ENCODE measurements around the gene ADCY1.
"Not testable (repeated sequence)": the region's sequence is repeated elsewhere in the genome, so short reads cannot be mapped to it uniquely, and the experiment has no call there.

The ADCY1 gene

GRCh38 chr7:45756333-45756732, 182.2 kb downstream of the ADCY1 start:
- not testable (repeated sequence) for H3K4me1 ChIP-seq (ENCODE audit: control insufficient read depth, insufficient read depth, low read length, poor library complexity, severe bottlenecking); H3K9me3 ChIP-seq (ENCODE audit: control insufficient read depth, low read length); H3K4me3 ChIP-seq (ENCODE audit: extremely low read depth, insufficient read depth, low read length, poor library complexity, severe bottlenecking); H3K27ac ChIP-seq (ENCODE audit: low read depth, low read length, severe bottlenecking)
- H3K36me3 ChIP-seq (ENCODE audit: control insufficient read depth, insufficient read depth, low read length) = peaks cover 20% of the 10 kb centered on the region
- WGBS, 2 experiments (ENCODE audit: insufficient coverage in 2 of 2) = 100% methylated on average over 2 of the region's 4 CpGs; no CpG with 5 or more reads in 1 of the 2 experiments

- no CpG with 5 or more reads among the region's 2 CpGs for WGBS, 2 experiments (ENCODE audit: insufficient coverage in 2 of 2)
- not testable (repeated sequence) for H3K27ac ChIP-seq (ENCODE audit: low read depth, low read length, severe bottlenecking); H3K4me3 ChIP-seq (ENCODE audit: extremely low read depth, insufficient read depth, low read length, poor library complexity, severe bottlenecking); H3K9me3 ChIP-seq (ENCODE audit: control insufficient read depth, low read length); H3K4me1 ChIP-seq (ENCODE audit: control insufficient read depth, insufficient read depth, low read length, poor library complexity, severe bottlenecking)
- H3K36me3 ChIP-seq (ENCODE audit: control insufficient read depth, insufficient read depth, low read length) = peaks cover 20% of the 10 kb centered on the region
These were observed 182.6 kb downstream of the ADCY1 start for GRCh38 chr7:45756757-45757156.

GRCh38 chr7:45759464-45759863, 185.3 kb downstream of the ADCY1 start:
- not testable (repeated sequence) for H3K9me3 ChIP-seq (ENCODE audit: control insufficient read depth, low read length); H3K4me1 ChIP-seq (ENCODE audit: control insufficient read depth, insufficient read depth, low read length, poor library complexity, severe bottlenecking); H3K36me3 ChIP-seq (ENCODE audit: control insufficient read depth, insufficient read depth, low read length); H3K27ac ChIP-seq (ENCODE audit: low read depth, low read length, severe bottlenecking); H3K4me3 ChIP-seq (ENCODE audit: extremely low read depth, insufficient read depth, low read length, poor library complexity, severe bottlenecking)
- no CpG with 5 or more reads among the region's 1 CpG for WGBS, 2 experiments (ENCODE audit: insufficient coverage in 2 of 2)

GRCh38 chr7:45761545-45762205, 187.5 kb downstream of the ADCY1 start:
- not testable (repeated sequence) for H3K27ac ChIP-seq (ENCODE audit: low read depth, low read length, severe bottlenecking); H3K9me3 ChIP-seq (ENCODE audit: control insufficient read depth, low read length); H3K4me1 ChIP-seq (ENCODE audit: control insufficient read depth, insufficient read depth, low read length, poor library complexity, severe bottlenecking); H3K4me3 ChIP-seq (ENCODE audit: extremely low read depth, insufficient read depth, low read length, poor library complexity, severe bottlenecking); H3K36me3 ChIP-seq (ENCODE audit: control insufficient read depth, insufficient read depth, low read length)
- 94 to 100% methylated on average over 2 of the region's 5 CpGs for WGBS, 2 experiments (ENCODE audit: insufficient coverage in 2 of 2)

- not testable (repeated sequence) for H3K27ac ChIP-seq (ENCODE audit: low read depth, low read length, severe bottlenecking); H3K9me3 ChIP-seq (ENCODE audit: control insufficient read depth, low read length); H3K4me3 ChIP-seq (ENCODE audit: extremely low read depth, insufficient read depth, low read length, poor library complexity, severe bottlenecking); H3K36me3 ChIP-seq (ENCODE audit: control insufficient read depth, insufficient read depth, low read length); H3K4me1 ChIP-seq (ENCODE audit: control insufficient read depth, insufficient read depth, low read length, poor library complexity, severe bottlenecking)
- WGBS, 2 experiments (ENCODE audit: insufficient coverage in 2 of 2) = 100% methylated on average over 1 to 2 of the region's 3 CpGs
These were observed 188.2 kb downstream of the ADCY1 start for GRCh38 chr7:45762225-45762994.

- peak overlapping the region; percentile 86 for H3K27ac ChIP-seq (ENCODE audit: low read depth, low read length, severe bottlenecking)
- peak overlapping the region; percentile 64 for H3K4me3 ChIP-seq (ENCODE audit: extremely low read depth, insufficient read depth, low read length, poor library complexity, severe bottlenecking)
- WGBS, 2 experiments (ENCODE audit: insufficient coverage in 2 of 2) = 0 to 2% methylated on average over 53 to 60 of the region's 72 CpGs
- not testable (repeated sequence) for H3K9me3 ChIP-seq (ENCODE audit: control insufficient read depth, low read length); H3K36me3 ChIP-seq (ENCODE audit: control insufficient read depth, insufficient read depth, low read length); H3K4me1 ChIP-seq (ENCODE audit: control insufficient read depth, insufficient read depth, low read length, poor library complexity, severe bottlenecking)
These were observed 194.6 kb downstream of the ADCY1 start for GRCh38 chr7:45768516-45769394.

- not testable (repeated sequence) for H3K9me3 ChIP-seq (ENCODE audit: control insufficient read depth, low read length); H3K4me1 ChIP-seq (ENCODE audit: control insufficient read depth, insufficient read depth, low read length, poor library complexity, severe bottlenecking); H3K36me3 ChIP-seq (ENCODE audit: control insufficient read depth, insufficient read depth, low read length)
- H3K27ac ChIP-seq (ENCODE audit: low read depth, low read length, severe bottlenecking) = peak overlapping the region; percentile 86
- peak overlapping the region; percentile 64 for H3K4me3 ChIP-seq (ENCODE audit: extremely low read depth, insufficient read depth, low read length, poor library complexity, severe bottlenecking)
- WGBS, 2 experiments (ENCODE audit: insufficient coverage in 2 of 2) = 95 to 98% methylated on average over 11 to 17 of the region's 20 CpGs
These were observed 195.5 kb downstream of the ADCY1 start for GRCh38 chr7:45769626-45770025.

All from mesodermal cell (in vitro differentiated cells).